SK-N-SH (cell line): ENCODE data around the gene TADA2A. TPM values are rescaled to one million over a fixed set of nuclear protein-coding genes. Genes with fewer than 3 reads are reported as not detected.

Experiments used
- CTCF ChIA-PET: fragments of 300-600, 350-600 bp; formaldehyde crosslinking; extraction: SDS; loops from one replicate; lab custom pipeline; 2021; lab: Yijun Ruan, JAX
- POLR2A ChIA-PET: fragments of 350-600 bp; sonication (Branson Sonifier 250); formaldehyde crosslinking; extraction: SDS; loops from one replicate; lab custom pipeline; 2020; ENCODE audit warnings: antibody characterized with exemption, inconsistent platforms; lab: Yijun Ruan, JAX
- DNase-seq: peaks from one replicate; pipeline ENCODE4 v3.0.0; 2012
- H2AFZ ChIP-seq: fragments of 200-600 bp; sonication (generic); 2 replicates; pipeline ENCODE4 v1.8.1; 2016; ENCODE audit warnings: antibody characterized with exemption, mild to moderate bottlenecking, low read depth
- H3F3A ChIP-seq: fragments of 200-600 bp; sonication (generic); replicated peaks from 2 replicates; pipeline ENCODE3; 2016; ENCODE audit warnings: antibody characterized with exemption, mild to moderate bottlenecking; ENCODE audit not compliant: insufficient read depth
- H3K27ac ChIP-seq, 2 experiments: fragments of 200-500 bp in 1 of 2; fragments of 200-600 bp in 1 of 2; sonication (Bioruptor generic) in 1 of 2; sonication (generic), shearing (Covaris generic) in 1 of 2; 2 replicates each; pipeline versions ENCODE4 v1.5.1 to v1.6.1; 2014 to 2016; ENCODE audit warnings: low read depth in 2 of 2, inconsistent platforms in 1 of 2, low read length in 1 of 2, mild to moderate bottlenecking in 1 of 2, mixed read lengths in 1 of 2
- H3K27me3 ChIP-seq: fragments of 200-600 bp; sonication (generic), shearing (Covaris generic); 2 replicates; pipeline ENCODE4 v1.6.1; 2016; ENCODE audit warnings: mixed run types; ENCODE audit not compliant: insufficient read depth
- H3K36me3 ChIP-seq, 2 experiments: fragments of 200-500 bp in 1 of 2; fragments of 200-600 bp in 1 of 2; sonication (Bioruptor generic) in 1 of 2; sonication (generic) in 1 of 2; replicated peaks in 1 of 2; 2 replicates each; pipeline versions ENCODE3 to v1.5.1; 2014 to 2016; ENCODE audit warnings: low read length in 1 of 2, mild to moderate bottlenecking in 1 of 2; ENCODE audit not compliant: insufficient read depth in 2 of 2, control insufficient read depth in 1 of 2
- H3K4me1 ChIP-seq, 2 experiments: fragments of 200-500 bp in 1 of 2; fragments of 200-600 bp in 1 of 2; sonication (Bioruptor generic) in 1 of 2; sonication (generic), shearing (Covaris generic) in 1 of 2; 2 replicates each; pipeline versions ENCODE4 v1.5.1 to v1.6.1; 2014 to 2016; ENCODE audit warnings: low read depth in 1 of 2, low read length in 1 of 2, mixed run types in 1 of 2; ENCODE audit not compliant: insufficient read depth in 2 of 2, control insufficient read depth in 1 of 2
- H3K4me2 ChIP-seq: fragments of 200-600 bp; sonication (generic), shearing (Covaris generic); 2 replicates; pipeline ENCODE4 v1.6.1; 2017; ENCODE audit warnings: mixed run types
- H3K4me3 ChIP-seq, 2 experiments: fragments of 200-500 bp in 1 of 2; fragments of 200-600 bp in 1 of 2; sonication (Bioruptor generic) in 1 of 2; sonication (generic), shearing (Covaris generic) in 1 of 2; 2 replicates each; pipeline versions ENCODE4 v1.5.1 to v1.8.1; 2014 to 2016; ENCODE audit warnings: low read depth in 2 of 2, inconsistent platforms in 1 of 2, low read length in 1 of 2, mild to moderate bottlenecking in 1 of 2, mixed read lengths in 1 of 2, moderate library complexity in 1 of 2
- H3K79me2 ChIP-seq: fragments of 200-600 bp; sonication (generic); 2 replicates; pipeline ENCODE4 v1.8.1; 2017; ENCODE audit warnings: mild to moderate bottlenecking; ENCODE audit not compliant: insufficient read depth
- H3K9ac ChIP-seq: fragments of 200-600 bp; sonication (generic); 2 replicates; pipeline ENCODE4 v1.6.1; 2017; ENCODE audit warnings: mixed run types
- H3K9me2 ChIP-seq: fragments of 200-600 bp; sonication (generic); 2 replicates; pipeline ENCODE4 v1.6.1; 2017; ENCODE audit warnings: mixed run types
- H3K9me3 ChIP-seq: fragments of 200-600 bp; sonication (generic); 2 replicates; pipeline ENCODE4 v1.6.1; 2017; ENCODE audit warnings: mixed run types, mild to moderate bottlenecking, moderate library complexity
- H4K20me1 ChIP-seq: fragments of 200-600 bp; sonication (generic); 2 replicates; pipeline ENCODE4 v1.6.1; 2017; ENCODE audit warnings: mild to moderate bottlenecking, mixed run types; ENCODE audit not compliant: insufficient read depth
- CHD2 ChIP-seq: fragments of 150-350 bp; IDR thresholded peaks from 2 replicates; pipeline ENCODE4 v1.6.1; 2018; ENCODE audit warnings: low read length; ENCODE audit not compliant: partially characterized antibody
- ELF1 ChIP-seq: IDR thresholded peaks from 2 replicates; pipeline ENCODE4 v1.4.0; 2012
- EZH2phosphoT487 ChIP-seq: fragments of 200-600 bp; sonication (generic); IDR thresholded peaks from 2 replicates; pipeline ENCODE4 v1.6.1; 2017; ENCODE audit warnings: low read depth, mixed run types, mild to moderate bottlenecking, antibody characterized with exemption, moderate library complexity, borderline replicate concordance
- FOXM1 ChIP-seq: IDR thresholded peaks from 2 replicates; pipeline ENCODE4 v1.4.0; 2012; ENCODE audit warnings: low read depth, mild to moderate bottlenecking
- GATA2 ChIP-seq: sonication (generic); formaldehyde crosslinking; IDR thresholded peaks from 2 replicates; pipeline ENCODE4 v1.5.0; 2020; ENCODE audit warnings: mild to moderate bottlenecking, missing genetic modification reagents
- IRF3 ChIP-seq: fragments of 150-350 bp; IDR thresholded peaks from 2 replicates; pipeline ENCODE4 v1.6.1; 2016; ENCODE audit warnings: mild to moderate bottlenecking, low read depth, low read length
- MAX ChIP-seq: IDR thresholded peaks from 2 replicates; pipeline ENCODE4 v1.4.0; 2012; ENCODE audit warnings: low read depth
- MEF2A ChIP-seq: IDR thresholded peaks from 2 replicates; pipeline ENCODE4 v1.4.0; 2012; ENCODE audit warnings: low read depth, borderline replicate concordance
- NFIC ChIP-seq: IDR thresholded peaks from 2 replicates; pipeline ENCODE4 v1.4.0; 2012; ENCODE audit warnings: borderline replicate concordance
- NRF1 ChIP-seq: IDR thresholded peaks from 2 replicates; pipeline ENCODE4 v1.6.1; 2012; ENCODE audit warnings: low read depth, mild to moderate bottlenecking, low read length
- PBX3 ChIP-seq: IDR thresholded peaks from 2 replicates; pipeline ENCODE4; 2012
- REST ChIP-seq: IDR thresholded peaks from 2 replicates; pipeline ENCODE4 v1.6.1; 2012; ENCODE audit warnings: mild to moderate bottlenecking, low read depth, low read length, moderate library complexity
- RXRA ChIP-seq: IDR thresholded peaks from 2 replicates; pipeline ENCODE4 v1.4.0; 2012; ENCODE audit warnings: low read depth, mild to moderate bottlenecking, borderline replicate concordance
- TAF1 ChIP-seq: IDR thresholded peaks from 2 replicates; pipeline ENCODE4 v1.6.1; 2012; ENCODE audit warnings: low read depth, mild to moderate bottlenecking, low read length, moderate library complexity, borderline replicate concordance
- TEAD4 ChIP-seq: IDR thresholded peaks from 2 replicates; pipeline ENCODE4 v1.4.0; 2012; ENCODE audit warnings: mild to moderate bottlenecking, borderline replicate concordance; ENCODE audit not compliant: insufficient read depth
- USF2 ChIP-seq: fragments of 150-350 bp; IDR thresholded peaks from 2 replicates; pipeline ENCODE4 v1.6.1; 2017; ENCODE audit warnings: antibody characterized with exemption, low read length, low read depth, borderline replicate concordance
- WGBS: methylation state at CpG from one replicate; pipeline ENCODE4 v1.1.6; 2017; ENCODE audit warnings: low lambda C conversion rate; 5-methylcytosine and 5-hydroxymethylcytosine counted together
- polyA plus RNA-seq, 3 experiments: library from polyadenylated mRNA; depleted of rRNA; stranded (reverse); fragments of >200 nt; gene quantifications; 2 replicates each; pipeline ENCODE4 v1.2.3, GENCODE V29; 2012

The TADA2A gene
- polyA plus RNA-seq, 1 of the 3 experiments (the other 2 are of a cell fraction), result 9.7 TPM

- Histone ChIP-seq H3K79me2 (peaks cover 2% of the 10 kb centered on the region; the same call in 1 of the 2 replicates), H3K4me3 (no peak overlapping the region), H4K20me1 (no peaks in the 10 kb centered on the region), H3K27me3 (no peaks in the 10 kb centered on the region), H3F3A (peaks cover 14% of the 10 kb centered on the region), H2AFZ (no peak overlapping the region), H3K4me2 (no peak overlapping the region), H3K9ac (no peak overlapping the region), H3K4me1 (peaks cover 4 to 8% of the 10 kb centered on the region in 2 experiments; a peak in 1 of 4 replicates), H3K9me3 (no peaks in the 10 kb centered on the region), H3K27ac (no peak overlapping the region), H3K36me3 (peaks cover 48 to 58% of the 10 kb centered on the region in 2 experiments), H3K9me2 (no peaks in the 10 kb centered on the region)
- 91% methylated on average over 8 of the region's 8 CpGs for WGBS
- ChIA-PET CTCF (interaction anchor here (0.9 to 1.0 kb wide), 2 partner anchors 15 to 50 kb away, joined by 4 read pairs; no protein-coding TSS in a partner anchor), POLR2A (no interaction called here)
- TF ChIP-seq PBX3 (no peak), RXRA (no peak), FOXM1 (no peak), USF2 (no peak), IRF3 (no peak), REST (no peak), MEF2A (no peak), CHD2 (no peak)
- DNase-seq, result no peak
Observed at GRCh38 chr17:37520174-37520573, 113.5 kb downstream of the TADA2A start.

GRCh38 chr17:37521821-37522220 lies 115.1 kb downstream of the TADA2A start:
- no peak for DNase-seq
- Histone ChIP-seq H3K27ac (no peak overlapping the region), H3K9me3 (no peaks in the 10 kb centered on the region), H3K79me2 (no peaks in the 10 kb centered on the region; the same call in 1 of the 2 replicates), H3K4me1 (peaks cover 0 to 8% of the 10 kb centered on the region in 2 experiments; a peak in 1 of 4 replicates), H3K4me3 (no peak overlapping the region), H2AFZ (no peak overlapping the region), H3F3A (peaks cover 5% of the 10 kb centered on the region), H4K20me1 (no peaks in the 10 kb centered on the region), H3K4me2 (no peak overlapping the region), H3K27me3 (no peaks in the 10 kb centered on the region), H3K9ac (no peak overlapping the region), H3K36me3 (peaks cover 57% of the 10 kb centered on the region in 2 experiments), H3K9me2 (no peaks in the 10 kb centered on the region)
- POLR2A ChIA-PET, result interaction anchor here (1.0 kb wide), 1 partner anchor 9 kb away, joined by 3 read pairs; no protein-coding TSS in a partner anchor
- TF ChIP-seq MEF2A (no peak), MAX (no peak), TEAD4 (no peak), TAF1 (no peak), GATA2 (CRISPR knock-in tag) (no peak), NFIC (no peak), ELF1 (no peak), NRF1 (no peak), EZH2phosphoT487 (no peak)
- CTCF ChIA-PET, result interaction anchor here (1.0 to 1.8 kb wide), 5 partner anchors 10 to 249 kb away, joined by 3 to 9 read pairs (median 6); no protein-coding TSS in a partner anchor
- 99% methylated on average over 5 of the region's 5 CpGs for WGBS
